ENCODE measurements around the gene TBK1. TPM values are rescaled to one million over a fixed set of nuclear protein-coding genes. Genes with fewer than 3 reads are reported as not detected.

Gene TBK1
- total RNA-seq, 1 experiment from 2014 or later = 23.6 TPM

- Histone ChIP-seq H2BK12ac (ENCODE audit: insufficient read length, low read depth, low read length) (no peak overlapping the region), H3K9ac (ENCODE audit: extremely low read depth, insufficient read length, low read length) (no peak overlapping the region), H3K4me2 (ENCODE audit: insufficient read depth, insufficient read length, low read length) (no peak overlapping the region), H3K23ac (ENCODE audit: insufficient read length, low read depth, low read length) (no peak overlapping the region), H2BK120ac (ENCODE audit: low read depth, low read length, poor library complexity, severe bottlenecking) (no peak overlapping the region), H2AFZ (ENCODE audit: low read length) (no peak overlapping the region), H3K79me1 (ENCODE audit: insufficient read depth, low read depth, low read length, poor library complexity, severe bottlenecking) (no peaks in the 10 kb centered on the region), H4K8ac (replicated peaks; ENCODE audit: insufficient read length, low read depth, low read length) (no peak overlapping the region), H3K18ac (ENCODE audit: insufficient read length, low read depth, low read length) (no peak overlapping the region), H3K27me3 (ENCODE audit: insufficient read depth, low read length) (no peaks in the 10 kb centered on the region), H3K4me1 (ENCODE audit: insufficient read depth, low read length) (no peaks in the 10 kb centered on the region), H3K4ac (ENCODE audit: low read depth, low read length) (no peak overlapping the region), H4K5ac (ENCODE audit: insufficient read length, low read depth, low read length) (no peak overlapping the region), H2AK5ac (ENCODE audit: insufficient read length, low read length) (no peak overlapping the region), H3K56ac (ENCODE audit: insufficient read length, low read depth, low read length) (no peak overlapping the region), H4K20me1 (ENCODE audit: control insufficient read depth, insufficient read depth, insufficient read length) (no peaks in the 10 kb centered on the region), H3T11ph (ENCODE audit: low read length) (no peak overlapping the region), H3K14ac (ENCODE audit: insufficient read depth, low read length) (no peak overlapping the region), H4K91ac (ENCODE audit: insufficient read length, low read depth, low read length) (no peak overlapping the region), H3K27ac (ENCODE audit: insufficient read length, low read depth, low read length) (no peak overlapping the region), H3K9me3 (ENCODE audit: control insufficient read depth, low read depth, low read length) (peaks cover 5% of the 10 kb centered on the region), H3K79me2 (ENCODE audit: insufficient read depth, low read length) (no peaks in the 10 kb centered on the region; the same call in 1 of the 2 replicates), H2BK5ac (ENCODE audit: insufficient read length, low read length) (no peak overlapping the region), H2BK20ac (ENCODE audit: low read depth, low read length, poor library complexity, severe bottlenecking) (no peak overlapping the region), H2BK15ac (ENCODE audit: low read depth, low read length) (no peak overlapping the region), H3K23me2 (ENCODE audit: insufficient read length, low read depth, low read length, poor library complexity, severe bottlenecking) (no peaks in the 10 kb centered on the region)
- peaks cover 18 to 21% of the 10 kb centered on the region in 2 experiments for H3K9me3 Mint-ChIP-seq
- H3K4me1 Mint-ChIP-seq = no peaks in the 10 kb centered on the region
- no peak for DNase-seq
- WGBS (ENCODE audit: extremely low coverage, insufficient read length, low lambda C conversion rate) = no CpG with 5 or more reads among the region's 1 CpG
- no peak overlapping the region for H3K4me3 Mint-ChIP-seq
- no peak for TF ChIP-seq CTCF (conservative IDR thresholded peaks at IDR 0.05)
- no peak overlapping the region for H3K27ac Mint-ChIP-seq
- H3K36me3 Mint-ChIP-seq (ENCODE audit: insufficient read depth in 1 of 3, low read depth in 3 of 3) = peaks cover 26 to 64% (median 31%) of the 10 kb centered on the region in 3 experiments
- H3K27me3 Mint-ChIP-seq (ENCODE audit: low read depth) = no peaks in the 10 kb centered on the region
These were observed 28.2 kb downstream of the TBK1 start for GRCh38 chr12:64480148-64480547.
